AG10803 (cell line): Measurements from ENCODE around the gene DHFR2.

Source experiments
- DNase-seq: peaks from one replicate; pipeline ENCODE4 v3.0.0; 2010; ENCODE audit warnings: low read depth
- H3K4me3 ChIP-seq: 2 replicates; pipeline ENCODE4 v1.5.1; 2011; ENCODE audit warnings: mild to moderate bottlenecking, low read length, control low read depth
- TF ChIP-seq, protein P1 (sequence below): conservative IDR thresholded peaks from 2 replicates; pipeline ENCODE4 v1.5.1; 2011; ENCODE audit warnings: mild to moderate bottlenecking, low read length, control low read depth, inconsistent platforms

Gene DHFR2

DNA sequence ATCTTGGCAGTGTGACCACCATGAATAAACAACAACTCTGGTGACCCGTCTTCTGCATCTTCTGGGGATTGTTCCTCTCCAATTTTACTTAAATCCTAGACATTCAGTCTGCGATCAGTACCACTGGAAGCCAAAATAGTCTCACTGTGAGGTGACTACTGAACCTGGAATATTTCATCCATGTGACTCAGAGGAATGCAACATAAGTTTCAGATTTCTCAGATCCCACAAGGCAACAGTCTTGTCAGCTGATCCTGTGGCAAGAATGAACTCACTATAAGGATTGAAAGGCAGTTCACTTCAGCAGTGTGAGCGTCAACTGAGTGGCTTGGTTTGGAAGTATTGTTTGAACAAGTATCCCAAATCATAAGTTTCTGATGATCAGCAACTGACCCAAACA is 13.3 kb upstream of the DHFR2 start:
- peak; percentile 31 for DNase-seq
- TF ChIP-seq, protein P1, sequence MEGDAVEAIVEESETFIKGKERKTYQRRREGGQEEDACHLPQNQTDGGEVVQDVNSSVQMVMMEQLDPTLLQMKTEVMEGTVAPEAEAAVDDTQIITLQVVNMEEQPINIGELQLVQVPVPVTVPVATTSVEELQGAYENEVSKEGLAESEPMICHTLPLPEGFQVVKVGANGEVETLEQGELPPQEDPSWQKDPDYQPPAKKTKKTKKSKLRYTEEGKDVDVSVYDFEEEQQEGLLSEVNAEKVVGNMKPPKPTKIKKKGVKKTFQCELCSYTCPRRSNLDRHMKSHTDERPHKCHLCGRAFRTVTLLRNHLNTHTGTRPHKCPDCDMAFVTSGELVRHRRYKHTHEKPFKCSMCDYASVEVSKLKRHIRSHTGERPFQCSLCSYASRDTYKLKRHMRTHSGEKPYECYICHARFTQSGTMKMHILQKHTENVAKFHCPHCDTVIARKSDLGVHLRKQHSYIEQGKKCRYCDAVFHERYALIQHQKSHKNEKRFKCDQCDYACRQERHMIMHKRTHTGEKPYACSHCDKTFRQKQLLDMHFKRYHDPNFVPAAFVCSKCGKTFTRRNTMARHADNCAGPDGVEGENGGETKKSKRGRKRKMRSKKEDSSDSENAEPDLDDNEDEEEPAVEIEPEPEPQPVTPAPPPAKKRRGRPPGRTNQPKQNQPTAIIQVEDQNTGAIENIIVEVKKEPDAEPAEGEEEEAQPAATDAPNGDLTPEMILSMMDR = no peak
- no peak overlapping the region for H3K4me3 ChIP-seq

DNA sequence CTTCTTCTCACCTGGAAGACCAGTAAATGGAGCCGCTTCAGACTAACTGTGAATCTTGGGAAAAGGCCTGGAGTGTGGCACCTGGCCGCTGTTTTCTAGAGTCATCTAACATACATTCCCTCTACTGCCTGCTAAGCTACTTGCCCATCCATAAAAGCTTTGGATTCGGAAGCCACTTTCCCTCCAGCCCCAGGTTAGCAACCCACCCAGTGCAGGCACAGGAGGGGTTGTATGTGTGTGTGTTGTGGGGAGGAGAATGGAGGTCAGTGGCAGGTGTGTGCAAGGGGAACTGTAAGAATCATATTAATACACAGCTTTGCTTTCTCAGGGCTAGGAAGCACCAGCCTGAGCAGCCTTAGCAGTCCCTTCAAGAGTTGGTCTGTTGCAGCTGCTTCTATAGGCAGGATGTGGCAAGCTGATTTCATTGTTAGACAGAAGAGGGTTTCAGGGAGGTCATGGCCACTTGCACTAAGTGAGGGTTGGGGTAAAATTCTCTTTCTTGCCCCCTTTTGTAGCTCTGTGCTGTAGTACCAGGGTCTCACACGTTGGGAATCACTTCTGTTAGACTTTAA is 9.1 kb upstream of the DHFR2 start:
- TF ChIP-seq, protein P1 = no peak
- H3K4me3 ChIP-seq = no peak overlapping the region

DNA sequence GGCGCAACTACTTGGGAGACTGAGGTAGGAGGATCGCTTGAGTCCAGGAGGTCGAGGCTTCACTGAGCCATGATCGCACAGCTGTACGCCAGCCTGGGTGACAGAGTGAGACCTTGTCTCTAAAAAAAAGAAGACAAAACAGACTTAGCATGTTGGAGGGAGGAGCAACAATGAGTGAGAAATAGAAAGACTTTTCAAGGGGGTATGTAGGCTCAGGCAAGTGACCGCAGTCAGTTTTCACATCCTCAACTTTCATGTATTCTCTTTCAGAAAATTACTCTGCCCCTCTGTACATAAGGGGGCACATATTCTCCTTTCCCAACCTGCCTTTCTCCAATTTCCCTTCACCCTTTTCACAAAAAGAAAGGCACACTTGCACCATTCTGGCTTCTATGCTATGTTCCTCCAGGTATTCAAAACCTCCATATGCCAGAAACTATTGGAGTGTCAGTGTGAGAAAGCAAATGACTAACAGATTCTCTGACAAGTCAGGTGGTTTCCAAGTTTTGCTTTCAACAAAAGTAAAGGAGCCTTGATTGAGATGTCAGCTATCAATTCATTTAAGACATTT is 7.7 kb upstream of the DHFR2 start:
- H3K4me3 ChIP-seq = no peak overlapping the region
- TF ChIP-seq, protein P1 = no peak
- DNase-seq = no peak

More for the DNA sequence above, 9.1 kb upstream of the DHFR2 start:
- DNase-seq = no peak

DNA sequence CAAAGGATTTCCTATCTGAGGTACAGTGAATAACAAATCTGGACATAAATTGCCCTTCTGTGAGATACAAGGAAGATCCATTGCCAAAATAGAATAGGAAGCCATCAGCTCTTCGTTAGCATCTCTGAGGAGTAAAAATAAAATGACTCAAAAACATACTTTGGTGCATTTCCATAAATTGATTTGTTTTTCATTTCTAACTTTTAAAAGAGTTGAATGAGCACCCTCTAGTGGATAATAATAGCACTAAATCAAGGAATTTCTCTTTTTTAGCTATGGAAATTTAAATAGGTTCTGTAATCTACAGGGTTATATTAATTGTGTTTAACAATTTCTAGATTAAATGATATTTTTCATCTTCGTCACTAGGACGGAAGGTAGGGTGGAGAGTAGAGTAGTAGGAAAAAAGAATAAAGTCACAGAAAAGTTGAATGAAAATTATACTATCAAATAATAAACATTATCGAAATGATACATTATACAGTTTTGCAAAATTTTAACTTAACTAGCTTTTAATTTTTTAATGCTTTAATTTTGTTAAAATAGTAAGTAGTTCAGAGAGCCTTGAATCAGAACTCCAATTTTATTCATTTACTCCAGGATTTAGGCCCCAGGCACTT is 6.6 kb upstream of the DHFR2 start:
- no peak overlapping the region for H3K4me3 ChIP-seq
- peak; percentile 40 for DNase-seq
- TF ChIP-seq, protein P1 = peak; percentile 60

DNA sequence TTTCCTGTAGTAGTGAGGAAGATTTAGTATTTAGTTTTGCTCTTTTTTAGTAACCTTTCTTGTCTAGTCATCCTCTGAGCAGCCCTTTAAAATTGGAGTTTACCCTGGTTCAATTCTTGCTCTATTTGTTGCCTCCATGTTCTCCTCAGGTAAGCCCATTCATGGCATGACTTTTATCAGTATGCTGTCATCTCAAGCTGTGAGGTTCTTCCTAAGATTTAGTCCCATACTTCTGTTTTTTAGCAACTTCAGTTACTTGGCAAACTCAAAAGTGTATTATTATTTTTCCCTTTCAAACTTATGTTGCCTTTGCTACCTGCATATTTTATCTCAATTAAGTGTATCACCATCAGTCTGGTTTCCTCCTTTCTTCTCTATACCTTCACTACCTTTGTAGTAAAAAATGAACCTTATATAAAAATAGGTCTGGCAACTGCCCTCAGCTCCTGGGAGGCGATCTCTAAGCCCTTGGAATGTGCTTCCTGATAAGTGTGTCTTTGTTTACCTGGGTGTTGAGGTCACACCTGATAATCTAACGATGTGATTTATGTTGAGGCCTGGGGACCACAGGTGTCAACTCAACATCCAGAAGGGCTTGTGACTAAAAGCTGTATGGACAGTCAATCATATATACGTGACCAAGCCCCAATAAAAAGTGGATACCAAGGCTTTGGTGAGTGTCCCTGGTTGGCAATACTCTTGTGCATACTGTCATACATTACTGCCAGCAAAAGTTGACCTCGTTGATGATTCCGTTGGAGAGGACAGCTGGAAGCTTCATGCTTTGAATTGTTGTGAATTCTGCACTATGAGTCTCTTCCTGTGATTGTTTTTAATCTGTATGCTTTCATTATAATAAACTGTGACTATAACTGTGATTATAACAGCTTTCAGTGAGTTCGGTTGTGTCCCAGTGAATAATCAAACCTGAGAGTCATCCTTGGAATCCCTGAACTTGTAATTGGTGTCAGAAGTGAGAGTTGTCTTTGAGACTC is 4.1 kb upstream of the DHFR2 start:
- TF ChIP-seq, protein P1 = no peak
- no peak for DNase-seq
- H3K4me3 ChIP-seq = no peak overlapping the region

DNA sequence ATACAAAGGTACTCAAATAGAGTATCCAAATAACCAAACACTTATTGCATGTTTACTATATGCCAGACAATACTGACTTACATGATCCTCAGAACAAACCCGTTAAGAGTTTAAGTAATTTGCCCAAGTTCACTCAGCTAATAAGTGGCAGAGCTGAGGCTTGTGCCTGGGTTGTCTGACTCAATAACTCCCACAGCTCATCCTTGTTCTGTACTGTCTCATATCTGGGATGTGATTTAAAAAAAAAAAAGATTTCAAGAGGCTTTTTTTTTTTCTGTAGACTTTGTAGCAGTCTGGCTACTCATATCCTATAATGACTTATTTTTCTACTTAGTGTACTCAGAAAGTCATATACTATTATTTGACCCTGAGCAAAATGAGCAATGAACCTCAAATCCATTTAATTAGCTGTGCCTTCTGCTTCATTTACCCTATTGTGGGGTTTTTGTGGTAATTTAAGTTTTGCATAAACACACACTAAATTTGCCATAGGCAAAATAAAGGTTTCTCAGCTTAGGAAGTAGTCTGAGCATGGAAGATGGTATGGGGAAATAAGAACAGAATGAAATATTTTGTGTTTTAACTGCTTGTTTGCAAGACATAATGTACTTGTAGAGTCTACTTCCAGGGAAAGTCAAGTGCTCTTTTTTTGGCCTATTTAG is 3.2 kb upstream of the DHFR2 start:
- H3K4me3 ChIP-seq = no peak overlapping the region
- TF ChIP-seq, protein P1 = no peak
- DNase-seq = no peak
